ENCODE results near the gene HS6ST2.

HS6ST2 gene

DNA sequence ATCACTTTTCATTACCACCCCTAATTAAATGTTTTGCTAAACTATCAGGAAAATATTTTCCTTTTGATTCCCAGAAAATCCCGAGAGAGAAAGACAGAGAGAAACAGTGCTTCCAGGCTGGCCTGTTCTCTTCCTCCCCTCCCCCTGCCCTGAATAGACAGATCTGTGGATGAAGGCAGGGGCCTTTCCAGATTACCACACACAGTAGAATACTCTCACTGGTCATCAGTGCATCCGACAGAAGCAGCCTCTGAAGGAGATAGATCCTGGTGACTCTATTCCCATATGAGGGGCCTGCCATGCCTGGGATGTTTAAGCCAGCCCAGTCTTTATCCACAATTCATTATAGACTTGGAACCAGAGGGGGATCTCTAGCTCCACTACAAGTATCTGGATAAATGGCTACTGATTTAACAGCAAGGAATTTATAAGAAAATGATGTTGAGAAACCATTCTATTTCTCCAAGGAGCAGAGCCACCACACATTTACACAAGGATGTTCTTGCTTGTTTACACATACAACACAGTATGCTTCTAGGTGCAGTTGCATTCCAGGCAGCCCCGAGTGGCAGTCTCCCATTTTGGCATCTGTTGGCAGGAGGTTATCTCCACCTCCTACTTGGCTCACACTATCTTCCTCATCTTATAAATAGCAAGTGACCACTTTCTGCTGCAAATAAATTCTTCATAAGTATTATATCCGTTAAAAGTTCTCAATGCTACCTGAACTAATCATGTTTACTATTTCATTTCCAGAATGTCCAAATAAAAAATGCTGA is 115.8 kb downstream of the HS6ST2 start:
- no peak for DNase-seq

DNA sequence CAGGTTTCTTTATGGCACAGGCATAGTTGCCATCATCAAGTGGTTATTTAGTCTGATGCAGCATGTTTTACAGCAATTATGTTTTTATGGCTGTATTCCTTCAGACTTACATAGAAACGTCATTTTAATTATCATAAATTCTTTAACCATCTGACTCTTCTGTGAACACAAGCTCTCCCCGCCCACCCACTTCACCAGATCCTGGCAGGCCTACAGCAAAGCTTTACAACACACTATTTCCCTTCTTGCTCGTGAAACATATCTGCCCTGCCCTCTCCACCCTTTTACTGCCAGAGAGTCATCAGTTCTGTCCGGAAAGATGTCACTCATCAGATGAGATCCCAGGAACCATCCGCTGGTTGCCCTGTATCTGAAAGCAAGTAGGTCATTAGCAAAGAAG is 120.5 kb downstream of the HS6ST2 start:
- DNase-seq: no peak

DNA sequence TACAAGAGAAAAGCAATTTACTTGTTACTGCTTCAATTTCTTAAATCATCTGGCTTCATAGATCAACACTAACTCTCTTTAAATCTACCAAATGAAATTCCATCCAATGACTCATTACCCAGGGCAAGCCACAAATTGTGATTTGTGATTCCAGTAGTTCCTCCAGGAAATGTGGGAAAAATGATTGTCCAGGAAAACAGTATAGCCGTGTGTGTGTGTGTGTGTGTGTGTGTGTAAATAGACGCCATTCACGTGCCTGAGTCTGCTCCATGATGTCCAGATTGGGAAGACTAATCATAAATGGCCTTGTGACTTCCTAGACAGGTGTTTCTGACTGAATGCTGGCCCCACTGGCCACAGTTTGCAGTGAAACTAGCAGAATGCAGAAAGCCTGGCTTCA is 121.3 kb downstream of the HS6ST2 start:
- no peak for DNase-seq

DNA sequence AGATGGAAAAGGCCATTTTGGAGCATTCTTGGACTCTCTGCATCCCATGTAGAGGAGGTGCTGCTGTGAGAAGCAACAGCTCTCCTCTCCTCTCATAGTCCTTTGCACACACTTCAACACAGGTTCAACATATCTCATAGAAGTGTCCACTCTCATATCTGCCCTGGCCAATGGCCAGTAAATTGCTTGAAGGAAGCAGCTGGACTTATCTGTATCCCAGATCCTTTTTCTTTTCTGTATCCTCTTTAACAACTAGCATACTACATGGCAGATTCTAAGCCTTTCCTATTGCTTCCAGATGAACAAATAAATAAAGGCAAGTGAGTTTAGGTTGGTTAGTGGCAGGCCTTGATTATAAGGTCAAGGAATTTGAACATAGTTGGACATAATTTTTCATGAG is 122.0 kb downstream of the HS6ST2 start:
- no peak for DNase-seq

DNA sequence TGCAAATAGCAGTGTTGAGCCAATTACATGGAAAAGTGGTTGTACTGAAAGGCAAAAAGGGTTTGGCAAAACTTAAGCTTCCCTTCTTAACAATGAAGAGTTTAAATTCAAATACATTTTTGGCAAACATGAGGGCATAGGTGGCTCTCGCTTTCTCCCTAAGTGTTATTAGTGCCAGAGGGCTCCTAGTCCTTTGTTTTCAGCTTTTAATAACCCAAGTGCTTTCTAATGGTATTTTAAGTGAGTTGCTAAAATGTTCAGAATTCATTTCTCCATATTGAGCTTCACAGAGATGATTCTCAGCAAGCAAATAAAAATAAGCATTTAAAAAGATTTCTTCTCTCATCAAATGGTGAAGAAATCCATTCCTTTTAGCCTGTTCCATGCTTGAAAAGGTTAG is 123.7 kb downstream of the HS6ST2 start:
- no peak for DNase-seq

DNA sequence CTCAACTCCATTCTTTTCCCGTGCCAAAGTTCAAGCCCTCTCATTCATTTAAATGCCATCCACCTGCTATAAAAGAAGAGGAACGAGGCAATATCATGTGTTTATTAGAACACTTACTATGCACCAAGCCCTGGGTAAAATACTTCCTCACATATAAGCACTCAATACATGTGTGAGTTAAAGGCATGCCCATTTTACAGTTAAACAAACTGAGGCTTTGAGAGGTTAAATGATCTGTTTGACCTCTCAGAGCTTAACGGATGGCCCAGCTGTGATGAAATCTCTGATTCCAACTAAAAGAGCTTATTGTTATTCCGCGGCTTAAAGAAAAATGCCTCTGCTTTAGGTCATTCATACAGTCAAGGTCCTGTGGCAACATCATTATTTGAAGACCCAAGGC is 124.3 kb downstream of the HS6ST2 start:
- no peak for DNase-seq

DNA sequence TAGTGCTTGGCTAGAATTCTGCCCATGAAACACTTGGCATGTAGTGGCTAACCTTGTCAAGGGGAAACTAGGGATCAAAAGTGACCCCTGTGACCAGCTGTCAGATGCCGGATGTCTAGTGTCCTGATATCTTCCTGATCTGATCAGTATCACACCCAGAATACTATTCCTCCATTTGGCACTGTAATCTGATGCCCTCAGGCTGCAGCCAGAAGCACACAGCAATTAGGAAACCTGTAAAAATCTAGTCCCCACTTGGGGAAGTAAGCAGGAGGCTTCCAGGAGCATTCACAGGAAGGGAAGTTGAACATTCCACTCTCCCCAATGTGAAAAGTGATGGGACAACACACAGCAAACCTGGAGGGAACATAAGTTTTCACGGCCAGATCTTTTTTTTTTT is 125.1 kb downstream of the HS6ST2 start:
- DNase-seq: no peak

DNA sequence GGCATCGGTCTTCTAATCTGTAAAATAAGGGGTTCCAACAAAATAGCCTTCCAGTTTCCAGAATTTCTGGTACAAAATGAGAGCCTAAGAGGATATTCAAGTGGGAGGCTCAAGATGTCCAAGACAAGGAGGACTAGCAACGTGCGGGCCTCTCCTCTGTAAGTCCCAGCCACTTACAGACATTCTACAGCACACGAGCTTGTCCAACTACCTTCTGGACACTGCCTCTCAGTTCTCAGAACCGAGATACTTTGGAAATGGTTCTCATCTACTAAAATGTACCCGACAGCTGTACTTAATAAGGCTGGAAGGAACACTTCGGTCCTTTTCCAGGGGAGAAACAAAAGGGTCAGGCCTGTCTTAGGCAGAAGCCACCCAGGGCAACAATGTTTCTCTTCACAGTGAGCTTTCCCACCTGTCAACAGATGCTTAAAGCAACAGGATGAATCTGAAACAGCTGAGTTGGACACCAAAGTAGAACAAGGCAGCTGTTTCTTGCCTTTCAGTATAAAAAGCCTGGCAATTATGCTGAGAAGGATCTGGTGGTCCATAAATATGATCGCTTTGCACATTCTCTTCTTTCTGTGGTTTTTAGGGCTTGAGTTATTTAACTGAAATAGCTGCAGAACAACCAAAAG is 127.0 kb downstream of the HS6ST2 start:
- no peak for DNase-seq

DNA sequence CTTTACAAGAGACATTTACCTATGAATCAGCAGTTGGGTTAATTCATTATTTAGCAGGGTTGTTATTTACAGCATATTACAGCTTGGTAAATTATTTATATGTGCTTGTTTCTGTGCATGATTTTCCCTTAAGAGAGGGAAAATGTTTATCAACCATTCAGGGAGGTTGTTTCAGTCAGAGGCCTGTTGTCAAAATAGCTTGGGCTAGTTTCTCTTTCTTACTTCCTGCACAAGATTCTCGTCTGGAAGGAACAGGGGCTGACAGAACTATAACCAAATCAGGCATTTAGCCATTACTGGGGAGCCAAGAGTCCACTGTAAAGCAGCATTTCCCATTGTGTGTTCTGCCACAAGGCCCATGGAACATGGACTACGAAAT is 135.8 kb downstream of the HS6ST2 start:
- DNase-seq: no peak

DNA sequence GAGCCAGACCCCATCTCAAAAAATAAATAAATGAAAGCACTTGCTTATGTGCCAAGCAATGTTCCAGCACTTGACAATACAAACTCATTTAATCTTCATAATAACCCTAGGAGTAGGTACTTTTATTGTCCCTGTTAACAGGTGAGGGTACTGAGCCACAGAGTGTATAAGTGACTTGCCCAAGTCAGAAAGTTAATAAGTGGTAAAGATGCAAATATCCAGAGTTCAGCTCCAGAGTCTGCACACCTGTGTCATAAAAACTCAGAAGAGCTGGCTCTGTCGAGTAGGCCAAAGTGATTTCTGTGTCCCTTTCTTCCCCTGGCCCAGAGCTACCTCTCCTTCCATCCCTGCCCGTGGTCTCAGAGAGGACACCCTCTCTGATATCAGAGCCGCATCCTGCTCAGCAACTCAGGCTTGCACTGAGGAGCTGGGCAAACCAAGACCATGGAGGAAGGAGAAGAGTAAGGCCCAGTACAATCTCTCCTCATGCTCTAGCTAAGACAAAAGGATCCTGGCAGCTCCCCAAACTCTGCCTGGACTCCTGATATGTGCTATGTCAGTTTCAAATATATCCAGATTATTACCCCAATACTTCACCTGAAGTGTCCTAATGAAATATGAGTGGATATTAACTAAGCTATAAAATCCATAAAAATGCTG is 136.3 kb downstream of the HS6ST2 start:
- no peak for DNase-seq

DNA sequence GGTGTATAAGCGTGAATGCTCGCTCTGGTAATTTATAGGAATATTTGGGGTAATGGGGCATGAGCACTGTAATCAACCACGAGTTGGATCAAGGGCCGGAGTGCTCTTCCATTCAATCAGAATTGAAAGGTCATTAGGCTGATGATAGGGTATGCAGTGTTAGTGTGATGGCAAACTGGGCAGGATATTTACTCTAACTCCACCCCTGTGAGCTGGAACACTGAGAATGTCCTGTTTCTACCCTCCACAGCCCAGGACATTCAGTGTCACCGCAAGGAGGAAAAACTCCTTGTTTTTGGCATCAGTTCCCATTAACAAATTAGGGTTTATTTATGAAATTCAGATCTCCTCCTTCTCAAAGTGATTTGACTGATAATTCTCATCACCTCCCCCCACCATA is 137.8 kb downstream of the HS6ST2 start:
- DNase-seq: no peak

DNA sequence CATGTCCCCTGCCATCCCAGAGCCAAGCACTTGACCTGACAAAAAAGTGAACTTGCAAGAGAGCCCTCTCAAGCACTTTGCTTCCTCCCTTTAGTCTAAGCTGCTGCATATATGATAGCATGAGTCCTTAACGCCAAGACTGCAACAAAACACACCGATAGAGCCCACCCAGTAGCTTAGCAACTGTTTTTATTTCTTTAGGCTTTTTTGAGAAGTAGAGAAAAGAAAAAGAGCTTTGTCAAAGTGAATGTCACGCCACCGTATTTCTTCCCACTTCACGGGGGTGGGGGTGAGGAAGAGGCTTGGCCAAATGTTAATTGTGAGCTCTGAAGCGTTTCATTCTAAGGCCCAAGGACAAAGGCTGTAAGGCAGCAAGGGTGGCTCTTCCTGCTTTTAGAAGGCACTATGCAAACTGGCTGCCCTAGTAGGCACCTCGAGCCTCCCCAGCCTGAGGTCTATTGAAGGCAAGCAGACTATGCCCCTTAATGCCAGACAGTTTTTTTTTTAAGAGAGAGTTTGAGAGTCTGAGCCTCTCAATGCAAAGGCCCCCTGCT is 138.6 kb downstream of the HS6ST2 start:
- DNase-seq: no peak

DNA sequence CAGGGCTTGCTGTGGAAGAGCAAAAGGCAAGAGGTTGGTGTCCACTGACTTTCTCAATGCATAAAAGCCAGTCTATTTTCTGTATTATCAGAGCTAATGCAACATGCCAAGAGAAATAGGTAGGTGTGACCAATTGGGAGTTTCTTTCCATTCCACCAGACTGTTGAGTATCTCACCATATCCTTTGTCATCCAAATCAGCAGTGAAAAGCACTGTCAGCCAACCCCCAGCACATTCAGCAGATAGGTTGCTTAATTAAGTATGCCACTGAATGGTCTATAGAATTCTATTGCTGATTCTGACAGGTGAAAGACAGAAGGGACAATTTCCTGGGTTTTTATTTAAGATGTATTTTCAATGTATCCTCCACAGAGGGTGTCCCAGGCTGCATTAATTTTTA is 139.8 kb downstream of the HS6ST2 start:
- no peak for DNase-seq

DNA sequence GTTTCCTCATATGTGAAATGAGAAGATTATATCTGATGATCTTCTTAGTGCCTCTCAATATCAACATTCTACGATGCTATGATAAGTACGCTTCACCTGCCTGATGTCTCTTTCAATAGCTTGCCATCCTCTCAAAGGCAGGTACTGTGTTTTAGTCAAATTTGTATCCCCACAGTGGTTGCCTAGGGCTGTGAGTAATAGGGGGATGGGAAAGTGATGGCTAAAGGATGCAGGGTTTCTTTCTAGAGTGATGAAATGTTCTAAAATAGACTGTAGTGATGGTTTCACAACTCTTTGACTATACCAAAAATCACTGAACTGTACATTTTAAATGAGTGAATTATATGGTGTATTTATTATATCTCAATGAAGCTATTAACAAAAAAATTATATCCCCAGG is 142.8 kb downstream of the HS6ST2 start:
- no peak for DNase-seq

DNA sequence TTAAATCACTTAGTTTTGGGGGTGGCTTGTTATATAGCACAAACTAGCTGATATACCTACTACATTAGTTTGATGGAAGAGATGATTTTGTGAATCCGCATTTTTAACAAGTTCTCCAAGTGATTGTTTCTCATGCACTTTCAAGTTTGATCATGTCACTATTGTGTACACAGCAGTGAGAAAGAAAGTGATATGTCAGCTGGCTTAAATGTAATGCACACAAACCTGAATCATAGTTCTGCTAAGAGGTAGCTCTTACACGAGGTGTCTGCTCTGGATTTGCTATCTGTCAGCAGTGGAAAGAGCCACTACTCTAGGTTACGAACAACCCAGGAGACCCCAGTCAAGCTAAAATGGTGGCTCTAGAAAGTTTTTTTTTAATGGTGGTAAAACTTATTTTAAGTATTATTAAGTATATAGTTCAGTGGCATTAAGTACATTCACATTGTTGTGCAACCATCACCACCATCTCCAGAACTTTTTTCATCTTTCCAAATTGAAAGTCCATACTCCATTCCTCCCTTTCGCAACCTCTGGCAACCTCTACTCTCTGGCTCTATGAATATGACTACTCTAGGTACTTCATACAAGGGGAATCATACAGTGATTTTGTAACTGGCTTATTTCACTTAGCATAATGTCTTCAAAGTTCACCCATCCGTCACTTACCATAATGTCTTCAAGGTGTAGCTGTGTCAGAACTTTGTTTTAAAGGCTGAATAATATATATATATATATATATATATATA is 147.3 kb downstream of the HS6ST2 start:
- no peak for DNase-seq

DNA sequence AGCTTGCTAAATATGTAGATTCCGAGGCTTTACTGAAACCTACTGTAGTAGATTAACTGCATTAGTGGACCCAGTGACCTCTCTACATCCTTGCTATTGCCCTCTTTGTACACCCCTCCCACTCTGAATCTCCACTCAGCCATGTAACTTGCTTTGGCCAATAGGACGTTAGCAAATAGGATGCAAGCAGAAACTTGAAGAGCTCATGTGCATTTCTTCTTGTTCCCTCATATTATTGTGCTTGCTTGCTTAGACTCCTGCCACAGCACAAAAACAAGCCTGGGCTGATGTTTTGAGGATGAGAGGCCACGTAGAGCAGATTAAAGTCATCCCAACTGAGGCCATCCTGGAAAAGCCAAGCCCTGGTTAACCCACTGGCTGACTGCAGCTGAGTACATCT is 147.9 kb downstream of the HS6ST2 start:
- DNase-seq: no peak

DNA sequence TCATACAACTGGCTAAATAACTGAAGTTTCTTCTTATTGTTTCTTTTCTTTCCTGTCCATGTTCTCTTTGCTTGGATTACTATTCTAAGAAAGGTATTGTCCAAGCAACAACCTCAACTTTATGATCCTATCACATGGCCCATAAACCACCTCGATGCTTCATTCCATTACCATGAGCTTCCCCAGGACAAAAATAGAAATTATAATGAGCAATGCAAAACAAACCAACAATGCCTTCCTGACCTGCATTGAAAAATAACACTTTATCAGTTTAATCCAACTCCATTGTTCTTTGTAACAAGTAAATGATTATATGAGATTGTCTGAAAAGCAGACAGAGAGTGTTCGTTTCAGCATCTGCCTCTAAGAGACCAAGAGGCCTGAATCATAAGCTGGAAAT is 148.8 kb downstream of the HS6ST2 start:
- no peak for DNase-seq

DNA sequence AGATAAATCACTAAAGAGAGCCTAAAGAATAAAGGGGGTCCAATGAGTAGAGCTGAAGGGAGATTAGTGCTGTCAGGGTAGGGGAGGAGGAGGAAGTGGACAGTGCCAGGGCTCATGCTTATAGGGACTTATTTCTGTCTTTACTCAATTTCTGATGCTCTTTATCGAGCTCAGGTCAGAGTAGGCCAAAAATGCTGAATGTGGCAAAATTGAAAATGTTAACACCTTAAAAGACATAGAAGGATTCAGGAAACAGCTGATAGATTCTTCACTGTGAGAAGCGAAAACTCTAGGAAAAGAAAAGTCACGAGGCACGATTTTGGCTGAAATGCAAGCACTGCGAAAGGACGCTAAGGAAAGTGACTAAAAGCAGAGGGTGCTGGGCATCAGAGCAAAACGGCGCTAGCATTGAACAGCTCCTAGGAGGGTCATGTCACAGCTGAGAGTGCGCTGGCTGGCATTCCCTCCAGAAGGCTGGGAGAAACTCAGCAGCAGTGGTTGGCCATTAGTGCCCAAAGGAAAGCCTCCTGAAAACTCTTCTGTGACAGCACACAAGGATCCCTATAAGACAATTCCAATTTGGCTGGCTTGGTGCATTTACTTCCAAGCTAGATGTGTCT is 150.9 kb downstream of the HS6ST2 start:
- DNase-seq: no peak

DNA sequence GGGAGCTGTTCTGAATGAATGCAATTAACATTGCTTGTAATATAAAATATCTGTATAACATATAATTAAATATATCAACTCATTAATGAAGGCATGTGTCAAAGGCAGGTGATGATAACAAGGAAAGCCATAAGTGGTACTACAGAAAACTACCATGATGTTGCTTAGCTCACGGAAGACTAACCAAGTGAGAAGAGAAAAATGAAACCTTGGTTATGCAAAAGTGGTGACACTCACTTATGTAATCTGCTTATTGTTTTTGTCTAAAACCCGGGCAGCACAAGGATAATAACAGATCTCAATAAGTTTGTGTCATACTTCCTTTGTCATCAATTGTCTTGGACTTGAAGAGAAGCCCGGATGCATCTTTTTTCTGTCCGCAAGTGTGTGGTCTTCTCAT is 156.4 kb downstream of the HS6ST2 start:
- DNase-seq: no peak

DNA sequence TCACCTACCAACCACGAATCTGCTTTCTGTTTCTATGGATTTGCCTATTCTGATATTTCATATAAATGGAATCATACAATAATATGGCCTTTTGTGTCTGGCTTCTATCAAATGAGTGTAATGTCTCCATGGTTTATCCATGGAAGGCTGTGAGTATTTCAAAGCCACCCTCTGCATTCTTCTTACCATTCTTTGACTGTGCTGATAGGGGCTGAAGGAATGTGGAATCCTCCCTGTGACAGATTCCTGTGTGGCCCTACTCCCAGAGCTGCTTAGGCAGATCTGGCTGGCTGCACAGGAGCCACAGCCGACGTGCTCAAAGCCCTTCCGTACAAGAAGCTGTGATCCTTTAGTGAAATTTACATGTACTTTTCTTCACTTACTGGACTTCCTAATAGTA is 163.2 kb downstream of the HS6ST2 start:
- no peak for DNase-seq

DNA sequence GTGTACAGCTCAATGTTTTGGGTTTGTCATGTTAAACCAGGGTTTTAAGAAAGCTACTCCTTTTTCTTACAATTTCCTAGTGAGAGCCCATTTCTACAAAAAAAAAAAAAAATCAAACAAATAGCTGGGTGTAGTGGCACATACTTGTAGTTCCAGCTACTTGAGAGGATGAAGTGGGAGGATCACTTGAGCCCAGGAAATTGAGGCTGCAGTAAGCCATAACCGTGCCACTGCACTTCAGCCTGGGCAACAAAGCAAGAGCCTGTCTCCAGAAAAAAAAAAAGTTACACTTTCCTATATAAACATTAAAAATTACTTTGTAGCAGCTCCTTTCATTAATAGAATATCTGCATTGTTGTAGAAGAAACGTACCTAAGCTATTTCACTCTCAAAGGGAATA is 166.7 kb downstream of the HS6ST2 start:
- DNase-seq: no peak

DNA sequence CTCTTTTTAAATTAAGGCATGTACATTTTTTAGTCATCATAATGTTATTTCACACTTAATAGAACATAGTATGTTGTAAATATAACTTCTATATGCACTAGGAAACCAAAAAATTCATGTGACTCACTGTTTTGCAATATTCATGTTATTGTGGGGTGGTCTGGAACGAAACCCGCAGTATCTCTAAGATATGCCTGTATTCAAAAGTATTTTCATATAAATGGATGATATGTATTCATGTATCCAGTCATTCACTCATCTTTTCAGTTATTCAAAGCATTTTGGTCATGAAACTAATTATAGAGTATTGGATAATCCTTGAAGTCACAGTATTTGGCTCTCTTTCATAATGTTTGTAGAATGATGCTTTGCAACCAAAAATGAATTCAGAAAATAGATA is 168.1 kb downstream of the HS6ST2 start:
- no peak for DNase-seq

DNA sequence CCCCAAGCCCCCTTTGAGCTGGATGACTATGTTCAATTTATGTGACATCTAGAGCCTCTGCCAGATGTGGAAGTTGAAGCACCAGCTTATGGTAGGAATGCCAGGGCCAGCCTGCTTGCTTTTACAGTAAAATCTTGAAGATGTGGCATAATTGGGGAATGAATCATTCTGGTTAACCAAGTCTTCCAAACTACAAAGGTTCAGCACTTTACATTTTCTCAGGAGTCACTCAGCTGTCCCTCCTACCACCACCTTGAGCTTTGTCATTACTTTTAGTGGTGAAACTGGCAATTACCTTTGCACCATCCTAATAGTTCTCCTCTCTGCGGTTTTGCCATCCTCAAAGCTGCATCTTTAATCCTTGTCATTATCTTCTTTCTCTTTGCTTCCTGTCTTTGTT is 172.2 kb downstream of the HS6ST2 start:
- no peak for DNase-seq
